Measurements from ENCODE around the gene MACROD2. TPM values are rescaled to one million over a fixed set of nuclear protein-coding genes. Genes with fewer than 3 reads are reported as not detected.

The MACROD2 gene
- total RNA-seq, 1 experiment from 2014 or later = 1.4 TPM

- peaks cover 11% of the 10 kb centered on the region for H3K9me3 ChIP-seq (ENCODE audit: low read depth, low read length, poor library complexity, severe bottlenecking)
- no peaks in the 10 kb centered on the region for H3K36me3 ChIP-seq (ENCODE audit: insufficient read depth, low read length, poor library complexity, severe bottlenecking)
- intact Hi-C loops (cut with micrococcal nuclease; ENCODE audit: unreplicated experiment) = no loop called here
- TF ChIP-seq CTCF (conservative IDR thresholded peaks at IDR 0.05; ENCODE audit: low read depth, low read length) (no peak), EZH2 (IDR thresholded peaks at IDR 0.05; ENCODE audit: borderline replicate concordance, low read depth, low read length, poor library complexity, severe bottlenecking) (no peak)
- H3K27ac ChIP-seq (ENCODE audit: low read depth, low read length, poor library complexity, severe bottlenecking) = no peak overlapping the region
- no peaks in the 10 kb centered on the region for H3K27me3 ChIP-seq (replicated peaks; ENCODE audit: insufficient read depth, low read depth, low read length, poor library complexity)
- ChIA-PET POLR2A (ENCODE audit: low non-redundant PET) (no interaction called here), CTCF (no interaction called here)
- BruUV-seq (replicated peaks) = no TSS peak
- DNase-seq (ENCODE audit: low spot score) = no peak
- no peaks in the 10 kb centered on the region for H3K4me1 ChIP-seq (ENCODE audit: insufficient read depth, low read length, poor library complexity, severe bottlenecking)
- H3K4me3 ChIP-seq (ENCODE audit: low read depth, low read length, poor library complexity, severe bottlenecking) = no peak overlapping the region
Measured at GRCh38 chr20:14434384-14435136, 439.2 kb downstream of the MACROD2 start.

DNA sequence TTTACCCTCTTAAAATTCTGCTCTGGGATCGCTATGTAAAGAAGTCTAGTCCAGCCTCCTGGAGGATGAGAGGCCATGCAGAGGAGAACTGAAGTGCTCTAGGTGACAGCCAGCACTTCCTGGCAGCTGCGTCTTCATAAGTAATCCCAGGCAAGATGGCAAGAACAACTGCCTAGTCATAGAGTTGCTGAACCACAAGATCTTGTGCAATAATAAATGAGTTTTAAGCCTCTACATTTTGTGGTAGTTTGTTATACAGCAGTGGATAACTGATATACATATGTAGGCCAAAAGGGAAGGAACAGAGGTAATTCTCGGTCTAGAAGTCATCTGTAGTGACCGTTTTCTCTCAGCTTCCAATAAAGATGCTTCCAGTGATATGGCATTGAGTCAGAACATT lies 445.9 kb downstream of the MACROD2 start:
- Histone ChIP-seq H3K36me3 (ENCODE audit: insufficient read depth, low read length, poor library complexity, severe bottlenecking) (no peaks in the 10 kb centered on the region), H3K4me1 (ENCODE audit: insufficient read depth, low read length, poor library complexity, severe bottlenecking) (no peaks in the 10 kb centered on the region), H3K4me3 (ENCODE audit: low read depth, low read length, poor library complexity, severe bottlenecking) (no peak overlapping the region), H3K27ac (ENCODE audit: low read depth, low read length, poor library complexity, severe bottlenecking) (no peak overlapping the region), H3K27me3 (replicated peaks; ENCODE audit: insufficient read depth, low read depth, low read length, poor library complexity) (no peaks in the 10 kb centered on the region), H3K9me3 (ENCODE audit: low read depth, low read length, poor library complexity, severe bottlenecking) (peaks cover 16% of the 10 kb centered on the region)
- ChIA-PET POLR2A (ENCODE audit: low non-redundant PET) (no interaction called here), CTCF (no interaction called here)
- TF ChIP-seq CTCF (conservative IDR thresholded peaks at IDR 0.05; ENCODE audit: low read depth, low read length) (no peak), EZH2 (IDR thresholded peaks at IDR 0.05; ENCODE audit: borderline replicate concordance, low read depth, low read length, poor library complexity, severe bottlenecking) (no peak)
- intact Hi-C loops (cut with micrococcal nuclease; ENCODE audit: unreplicated experiment) = no loop called here
- no peak for DNase-seq (ENCODE audit: low spot score)
- BruUV-seq (replicated peaks) = no TSS peak

DNA sequence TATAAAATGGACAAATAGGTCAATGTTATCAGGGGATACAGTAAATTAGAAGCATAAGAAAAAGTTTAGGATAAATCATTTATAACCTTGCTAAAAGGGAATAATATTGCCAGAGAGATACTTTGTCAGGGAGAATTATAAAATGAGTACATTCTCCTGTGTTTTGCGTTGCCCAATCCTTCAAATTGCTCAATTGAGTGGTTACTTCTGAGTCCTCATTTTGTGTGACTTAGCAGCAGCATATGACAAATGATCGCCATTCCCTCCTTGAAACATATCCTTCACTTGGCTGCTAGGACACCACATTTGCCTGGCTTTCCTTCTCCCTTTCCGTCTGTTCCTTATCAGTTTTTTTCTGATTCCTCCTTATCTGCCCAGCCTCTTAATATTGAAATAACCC lies 448.8 kb downstream of the MACROD2 start:
- peaks cover 8% of the 10 kb centered on the region for H3K9me3 ChIP-seq (ENCODE audit: low read depth, low read length, poor library complexity, severe bottlenecking)
- DNase-seq (ENCODE audit: low spot score) = no peak
- no peak overlapping the region for H3K4me3 ChIP-seq (ENCODE audit: low read depth, low read length, poor library complexity, severe bottlenecking)
- BruUV-seq (replicated peaks) = no TSS peak
- H3K4me1 ChIP-seq (ENCODE audit: insufficient read depth, low read length, poor library complexity, severe bottlenecking) = no peaks in the 10 kb centered on the region
- CTCF ChIA-PET = no interaction called here
- intact Hi-C loops (cut with micrococcal nuclease; ENCODE audit: unreplicated experiment) = no loop called here
- TF ChIP-seq EZH2 (IDR thresholded peaks at IDR 0.05; ENCODE audit: borderline replicate concordance, low read depth, low read length, poor library complexity, severe bottlenecking) (no peak), CTCF (conservative IDR thresholded peaks at IDR 0.05; ENCODE audit: low read depth, low read length) (no peak)
- no peak overlapping the region for H3K27ac ChIP-seq (ENCODE audit: low read depth, low read length, poor library complexity, severe bottlenecking)
- H3K36me3 ChIP-seq (ENCODE audit: insufficient read depth, low read length, poor library complexity, severe bottlenecking) = no peaks in the 10 kb centered on the region
- POLR2A ChIA-PET (ENCODE audit: low non-redundant PET) = no interaction called here
- H3K27me3 ChIP-seq (replicated peaks; ENCODE audit: insufficient read depth, low read depth, low read length, poor library complexity) = no peaks in the 10 kb centered on the region
